Measurements from ENCODE around the gene UBN1.

- TF ChIP-seq CTCF (conservative IDR thresholded peaks at IDR 0.05 in 1 of 2, IDR thresholded peaks at IDR 0.05 in 1 of 2; ENCODE audit: extremely low read depth in 1 of 2, insufficient read depth in 1 of 2, low read depth in 1 of 2, low read length in 2 of 2) = no peak
- TF ChIP-seq EZH2 (IDR thresholded peaks at IDR 0.05; ENCODE audit: borderline replicate concordance, low read length) = no peak
Observed at GRCh38 chr16:4873091-4873490, 25.8 kb downstream of the UBN1 start.

Measured in mammary epithelial cell (primary cell).